Stimulated activated CD8-positive, alpha-beta memory T cell treated with anti-CD3 and anti-CD28 coated beads, Interleukin-2, amount 100 ng/mL, for 1 hour (primary cell): ENCODE measurements around the gene LINS1.

Source experiments
- DNase-seq, 2 donors: peaks; one replicate each; pipeline ENCODE4 v3.0.0-alpha.2; 2020; ENCODE audit warnings: low read depth in 2 of 2

Gene LINS1

DNA sequence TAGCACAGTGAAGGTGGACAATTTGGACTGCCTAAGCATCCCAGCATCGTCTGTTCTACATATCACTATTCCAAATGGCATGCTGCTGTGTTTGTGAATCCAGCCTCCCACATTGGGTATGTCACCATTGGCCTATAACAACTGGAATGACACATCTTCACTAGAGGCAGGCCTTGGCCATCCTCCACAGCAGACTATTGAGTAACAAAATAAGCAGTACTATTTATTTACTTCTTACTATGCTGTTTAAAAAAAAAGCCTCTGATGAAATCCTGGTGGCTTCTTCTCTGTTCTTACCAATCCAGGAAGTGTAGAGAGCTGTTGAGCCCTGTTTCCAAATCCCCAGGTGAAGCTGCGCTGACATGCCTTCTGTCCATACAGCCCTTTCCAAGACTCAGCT lies 42.7 kb downstream of the LINS1 start:
- DNase-seq: no peak

DNA sequence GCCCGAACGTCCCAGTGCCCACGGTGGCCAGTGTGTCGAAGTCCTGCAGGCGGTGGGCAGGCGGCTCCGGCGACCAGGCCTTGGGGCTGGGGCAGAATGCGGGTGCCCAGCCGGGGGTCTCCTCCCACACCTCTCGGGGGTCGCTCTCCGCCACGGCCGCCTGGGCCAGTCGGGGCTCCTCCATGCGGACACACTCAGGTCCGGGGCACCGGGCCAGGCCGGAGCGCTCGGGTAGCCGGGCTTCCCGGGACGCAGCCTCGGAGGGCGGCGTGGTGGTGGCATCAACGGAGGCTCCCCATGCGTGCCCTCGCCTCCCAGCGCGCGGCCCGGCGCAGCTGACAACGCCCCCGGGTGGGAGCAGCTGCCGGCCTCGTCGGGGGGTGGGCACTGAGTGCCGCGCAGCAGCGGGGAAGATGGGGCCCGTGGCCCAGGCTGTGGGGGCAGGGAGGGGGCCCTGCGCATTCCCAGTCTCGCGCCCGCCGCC lies 43.2 kb downstream of the LINS1 start:
- no peak for DNase-seq

DNA sequence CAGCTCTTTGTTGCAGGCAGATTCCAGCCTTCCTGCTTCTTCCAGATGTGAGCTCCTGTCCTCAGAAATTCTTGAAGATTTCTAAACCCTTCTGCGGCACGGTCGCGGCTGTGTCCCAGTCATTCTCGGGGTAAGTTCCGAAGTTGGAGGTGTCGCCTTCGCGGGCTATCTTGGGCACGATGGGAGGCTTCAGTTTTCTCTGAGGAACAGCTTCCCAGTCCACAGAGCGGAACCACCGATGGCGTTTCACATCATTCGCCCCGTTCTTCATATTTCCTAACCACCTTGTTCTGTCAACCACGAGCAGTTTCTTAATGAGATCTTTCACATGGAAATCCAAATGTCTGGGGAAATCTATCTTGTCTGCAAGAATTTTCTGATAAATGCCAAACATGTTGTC lies 48.5 kb downstream of the LINS1 start:
- no peak for DNase-seq

DNA sequence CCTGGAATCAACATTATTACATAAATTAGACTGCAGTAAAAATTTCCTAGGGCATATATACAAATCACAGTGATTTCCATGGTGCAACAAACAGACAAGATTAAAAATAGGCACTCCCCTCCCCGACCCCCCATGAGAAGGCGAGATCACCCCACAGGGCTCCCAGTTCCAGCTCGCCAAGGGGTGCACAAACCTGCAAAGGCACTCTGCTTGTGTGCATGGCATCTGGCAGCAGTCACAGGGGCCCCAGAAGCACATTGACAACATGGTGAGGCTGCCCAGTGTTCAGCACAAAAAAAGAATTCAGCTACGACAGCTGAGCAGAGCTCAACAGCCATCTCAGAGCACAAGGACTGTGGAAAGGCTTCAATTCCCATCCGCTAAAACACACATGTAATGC lies 54.0 kb downstream of the LINS1 start:
- DNase-seq: no peak

DNA sequence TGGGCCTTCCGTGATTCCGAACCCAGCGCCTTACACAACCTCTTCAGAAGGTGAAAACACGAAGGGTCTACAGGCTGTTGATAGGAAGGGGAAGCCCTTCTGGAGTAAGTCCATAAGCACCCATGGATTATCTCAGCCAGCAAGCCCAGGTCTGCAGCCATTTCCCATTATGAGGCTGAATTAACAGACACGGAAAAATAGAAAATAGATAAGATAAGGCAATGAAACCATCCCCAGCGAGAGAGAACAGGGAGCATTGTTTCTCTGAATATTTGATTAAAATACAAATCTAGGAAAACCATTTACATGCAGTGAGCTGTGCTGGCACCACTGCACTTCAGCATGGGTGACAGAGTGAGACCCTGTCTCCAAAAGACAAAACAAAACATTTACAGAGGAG lies 57.0 kb downstream of the LINS1 start:
- DNase-seq: no peak

DNA sequence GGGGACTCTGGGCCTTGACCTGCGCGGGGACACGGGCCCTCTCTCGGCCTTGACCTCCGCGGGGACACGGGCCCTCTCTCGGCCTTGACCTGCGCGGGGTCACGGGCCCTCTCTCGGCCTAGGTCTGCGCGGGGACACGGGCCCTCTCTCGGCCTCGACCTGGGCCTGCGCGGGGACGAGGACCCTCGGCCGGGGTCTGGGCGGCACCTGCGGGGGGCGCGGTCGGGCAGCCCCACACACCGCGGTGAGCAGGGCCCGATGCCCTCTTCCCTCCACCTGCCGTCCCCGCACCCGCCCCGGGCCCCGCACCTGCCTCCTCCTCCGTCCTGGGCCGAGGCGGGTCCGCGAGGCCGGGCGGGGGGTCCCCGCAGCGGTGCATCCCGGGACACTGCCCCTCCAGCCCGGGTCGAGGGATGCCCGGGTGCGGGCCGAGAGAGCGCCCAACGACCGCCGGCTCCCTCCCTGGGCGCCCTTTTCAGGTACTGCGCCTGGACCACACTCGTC lies 57.6 kb downstream of the LINS1 start:
- no peak for DNase-seq

DNA sequence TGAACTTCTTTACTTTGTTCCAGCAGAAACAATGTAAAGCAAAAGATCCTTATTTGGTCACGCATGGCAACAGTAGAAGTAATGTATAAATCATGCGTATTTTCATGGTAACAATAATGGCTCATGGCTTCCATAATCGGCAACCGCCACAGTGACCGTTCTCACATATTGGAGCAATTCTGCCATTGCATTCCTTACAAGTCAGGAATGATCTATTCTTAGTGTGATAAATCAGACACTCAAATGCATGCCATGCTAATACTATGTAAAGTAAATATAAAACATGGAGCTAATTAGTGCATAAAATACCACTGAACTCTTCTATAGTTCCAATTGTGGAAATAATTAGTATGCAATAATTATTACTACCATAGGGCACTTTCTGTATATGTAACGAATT lies 59.7 kb downstream of the LINS1 start:
- DNase-seq: no peak

DNA sequence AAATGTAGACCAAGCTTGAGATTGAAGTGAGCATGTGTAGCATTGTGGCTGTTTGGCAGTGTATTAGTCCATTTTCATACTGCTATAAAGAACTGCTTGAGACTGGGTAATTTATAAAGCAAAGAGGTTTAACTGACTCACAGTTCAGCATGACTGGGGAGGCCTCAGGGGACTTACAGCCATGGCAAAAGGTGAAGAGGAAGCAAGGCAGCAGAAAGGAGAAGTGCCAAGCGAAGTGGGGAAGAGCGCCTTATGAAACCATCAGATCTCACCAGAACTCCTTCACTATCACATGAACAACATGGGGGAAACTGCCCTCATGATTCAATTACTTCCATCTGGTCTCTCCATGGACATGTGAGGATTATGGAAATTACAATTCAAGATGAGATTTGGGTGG lies 64.7 kb downstream of the LINS1 start:
- DNase-seq: no peak

DNA sequence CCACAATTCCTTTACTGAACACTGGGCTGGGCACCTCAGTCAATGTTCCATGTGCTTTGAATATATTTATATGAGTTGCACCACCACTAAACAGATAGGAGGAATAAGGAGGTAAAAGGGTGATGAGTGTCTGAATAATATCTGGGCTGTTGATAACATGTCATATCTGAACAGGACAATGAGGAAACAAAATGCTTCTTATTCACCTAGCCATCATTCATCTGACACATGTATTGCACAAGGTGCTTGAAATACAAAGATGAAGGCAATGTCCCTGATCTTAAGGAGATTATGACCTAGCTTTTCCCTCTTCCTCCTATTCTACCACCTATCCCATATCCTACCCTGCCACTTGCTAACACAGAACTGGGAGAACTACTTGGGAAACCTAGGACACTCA lies 65.3 kb downstream of the LINS1 start:
- DNase-seq: no peak

DNA sequence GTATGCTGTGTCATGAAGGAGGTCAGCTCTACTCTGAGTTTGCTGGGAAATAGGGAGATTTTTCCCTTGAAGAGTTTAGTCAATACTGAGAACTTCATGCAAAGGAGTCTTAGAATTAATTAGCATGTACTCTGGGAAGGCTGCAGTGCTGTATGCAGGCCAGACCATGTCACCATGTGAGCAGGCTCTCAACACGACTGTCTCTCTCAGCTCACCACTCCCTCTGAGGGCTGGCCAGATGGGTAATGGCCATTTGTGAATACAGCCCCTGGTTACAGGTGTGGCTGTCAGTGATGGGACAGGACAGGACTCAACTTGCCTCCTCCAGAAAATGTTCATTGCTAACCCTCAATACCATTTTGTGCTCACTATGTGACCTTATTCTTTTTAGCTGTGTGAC lies 68.1 kb downstream of the LINS1 start:
- DNase-seq: no peak

DNA sequence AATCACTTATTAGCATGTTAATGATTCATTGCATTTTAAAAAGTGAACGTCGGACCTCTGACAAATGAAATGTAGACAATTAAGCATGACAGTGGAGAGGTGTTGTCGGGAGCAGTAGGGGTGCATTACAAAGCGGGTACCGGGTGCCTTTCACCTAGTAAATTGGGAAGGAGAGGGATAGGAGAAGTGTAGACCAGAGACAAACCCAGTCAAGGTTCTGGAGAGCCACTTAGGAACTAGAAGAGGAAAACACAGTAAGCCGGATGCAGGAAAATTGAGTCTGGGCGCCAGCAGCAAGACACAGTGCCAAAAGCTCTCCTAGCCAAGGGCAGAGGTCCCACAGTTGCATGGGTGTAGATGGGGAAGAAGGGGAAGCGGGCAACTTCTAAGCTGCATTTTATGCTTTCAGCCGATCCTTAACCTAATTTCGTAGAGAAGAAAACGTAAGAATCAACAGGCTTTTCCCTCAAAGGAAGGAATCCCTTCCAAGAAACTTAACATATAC lies 70.1 kb downstream of the LINS1 start:
- DNase-seq: no peak

DNA sequence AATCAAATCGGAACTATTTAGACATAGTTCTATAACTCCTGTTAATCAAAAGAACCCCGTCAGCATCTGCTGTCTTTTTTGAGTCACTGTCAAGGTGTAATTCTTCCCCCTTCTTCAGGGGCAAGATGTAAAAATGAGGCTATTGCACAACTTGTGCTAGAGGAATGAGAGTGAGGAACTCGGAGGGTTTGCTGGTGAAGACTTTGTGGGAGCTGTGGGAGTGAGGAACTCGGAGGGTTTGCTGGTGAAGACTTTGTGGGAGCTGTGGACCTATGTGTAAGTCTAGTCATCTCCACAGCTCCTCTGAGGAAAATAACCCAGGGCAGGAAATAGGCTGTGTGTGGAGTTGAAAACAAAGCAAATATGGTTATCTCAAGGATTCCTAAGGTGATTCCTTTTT lies 70.8 kb downstream of the LINS1 start:
- DNase-seq: no peak

DNA sequence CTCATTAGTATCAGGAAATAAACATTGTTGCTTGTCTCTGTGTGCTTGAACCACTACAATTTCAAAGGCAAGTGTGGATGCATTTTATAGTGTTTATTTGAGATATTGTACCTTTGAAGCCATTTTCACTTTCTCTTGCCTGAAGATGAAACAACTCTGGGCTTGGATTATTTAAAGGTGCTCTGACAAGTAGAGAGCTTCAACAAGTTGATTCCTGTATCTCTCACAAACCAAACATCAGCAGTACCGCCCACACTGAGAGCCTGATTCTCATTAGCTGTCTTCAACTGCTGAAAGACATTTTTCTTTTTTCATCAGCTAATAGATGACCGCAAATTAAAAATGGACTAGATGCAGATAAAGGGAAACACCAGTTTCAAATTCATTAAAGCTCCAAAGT lies 72.4 kb downstream of the LINS1 start:
- DNase-seq: no peak

DNA sequence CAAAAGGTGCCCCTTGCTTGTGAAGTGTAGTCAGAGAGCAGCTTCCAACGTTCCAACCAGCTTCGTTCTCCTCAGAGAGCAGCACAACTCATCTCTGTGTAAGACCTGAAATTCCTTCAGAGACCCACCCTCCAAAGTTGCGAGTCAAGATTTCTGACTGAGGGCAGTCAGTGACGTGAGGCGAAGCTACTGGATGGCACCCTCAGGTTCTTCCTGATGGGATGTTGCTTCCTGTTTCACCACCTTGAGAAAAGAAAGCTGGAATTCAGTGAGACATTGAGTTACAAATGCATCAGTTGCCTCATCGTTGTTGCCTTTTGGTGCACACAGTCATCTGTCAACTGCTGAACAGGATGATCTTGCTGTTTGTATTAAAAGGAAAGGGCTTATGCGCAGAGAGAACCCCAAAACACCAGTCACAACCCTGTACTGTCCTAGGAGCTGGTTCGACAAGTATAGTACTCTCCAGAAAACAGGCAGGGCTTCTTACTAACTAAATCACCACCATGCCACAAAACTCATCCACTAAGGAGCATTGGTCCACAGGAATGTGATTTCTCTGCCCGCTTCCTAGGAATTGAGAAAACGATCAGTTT lies 73.1 kb downstream of the LINS1 start, which contains the start of gene CERS3:
CERS3 (minus strand) TSS at position 118 of the 596 bp plus-strand sequence. CDS start 27,101 bp downstream, outside the sequence.
- no peak for DNase-seq

DNA sequence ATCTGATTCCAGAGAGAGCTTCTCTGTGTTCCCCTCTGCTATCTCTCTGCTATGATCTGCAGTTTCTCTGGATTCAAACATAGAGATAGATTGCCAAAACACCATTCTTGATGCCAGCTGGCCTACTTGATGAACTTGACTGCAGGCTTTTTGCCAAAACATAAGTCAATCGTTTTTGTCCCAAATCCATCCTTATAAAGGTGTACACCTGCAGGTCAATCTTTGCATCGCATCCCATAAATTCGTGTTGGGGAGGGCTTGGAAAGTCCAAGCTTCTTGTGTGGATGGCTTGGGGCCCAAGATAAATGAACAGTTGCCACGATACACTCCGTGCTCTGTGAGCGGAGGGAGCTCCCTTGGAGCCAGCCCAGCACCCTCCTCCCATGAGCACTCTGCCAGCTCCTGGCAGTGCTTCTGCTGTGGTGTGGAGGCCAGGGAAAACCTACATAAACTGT lies 75.9 kb downstream of the LINS1 start:
- DNase-seq: no peak

DNA sequence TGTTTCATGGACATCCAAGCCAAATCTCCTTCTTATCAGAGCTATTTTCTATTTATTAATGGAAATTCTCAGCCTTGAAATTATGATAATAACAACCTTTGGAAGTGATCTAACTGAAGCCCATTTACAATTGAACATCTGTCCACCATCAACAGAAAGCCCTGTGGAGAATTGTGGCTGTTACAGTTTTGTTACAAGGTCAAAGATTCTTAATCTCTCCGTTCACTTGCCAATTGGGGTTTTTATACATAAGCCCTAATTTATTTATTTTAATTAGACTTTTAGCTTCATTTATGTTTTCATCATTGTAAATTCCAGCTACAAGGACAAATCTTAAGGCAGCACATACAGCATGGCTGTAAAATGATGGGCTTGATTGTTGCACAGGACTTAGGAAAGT lies 76.5 kb downstream of the LINS1 start:
- DNase-seq: no peak

DNA sequence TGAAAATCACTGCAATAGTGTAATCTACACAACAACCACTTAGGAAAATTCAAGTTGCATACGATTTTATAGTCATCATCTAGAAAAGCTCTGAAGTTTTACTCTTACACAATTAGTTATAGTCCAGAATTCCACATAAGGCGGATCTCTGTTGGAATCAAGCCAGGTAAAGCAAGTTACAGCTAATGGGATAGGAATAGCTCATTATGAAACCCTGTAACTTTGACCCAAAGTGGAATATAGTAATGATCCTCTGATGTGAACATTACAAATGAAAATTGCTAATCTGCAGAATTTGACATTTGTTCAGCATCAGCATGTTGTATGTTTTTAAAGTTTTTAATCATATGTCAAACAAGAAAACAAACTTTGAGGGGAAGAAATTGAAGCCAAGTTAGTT lies 77.7 kb downstream of the LINS1 start:
- DNase-seq: no peak

DNA sequence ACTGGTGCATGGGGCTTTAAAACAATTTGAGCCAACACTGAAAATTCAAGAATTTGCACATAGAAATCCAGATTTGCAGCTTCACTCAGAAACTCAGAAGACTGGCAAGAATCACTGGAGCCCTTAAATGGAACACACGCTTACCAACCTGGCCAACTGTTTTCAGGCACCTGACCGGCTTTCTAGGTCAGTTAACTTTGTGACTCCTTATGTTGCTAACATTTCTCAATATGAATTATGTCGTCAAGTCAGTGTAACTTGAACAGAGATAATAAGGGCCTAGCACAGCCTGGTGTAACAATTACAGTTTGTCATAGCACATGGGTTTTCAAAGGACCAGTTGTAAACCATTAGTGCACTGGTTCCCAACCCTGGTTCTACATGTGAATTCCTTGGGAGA lies 80.1 kb downstream of the LINS1 start:
- DNase-seq: no peak

DNA sequence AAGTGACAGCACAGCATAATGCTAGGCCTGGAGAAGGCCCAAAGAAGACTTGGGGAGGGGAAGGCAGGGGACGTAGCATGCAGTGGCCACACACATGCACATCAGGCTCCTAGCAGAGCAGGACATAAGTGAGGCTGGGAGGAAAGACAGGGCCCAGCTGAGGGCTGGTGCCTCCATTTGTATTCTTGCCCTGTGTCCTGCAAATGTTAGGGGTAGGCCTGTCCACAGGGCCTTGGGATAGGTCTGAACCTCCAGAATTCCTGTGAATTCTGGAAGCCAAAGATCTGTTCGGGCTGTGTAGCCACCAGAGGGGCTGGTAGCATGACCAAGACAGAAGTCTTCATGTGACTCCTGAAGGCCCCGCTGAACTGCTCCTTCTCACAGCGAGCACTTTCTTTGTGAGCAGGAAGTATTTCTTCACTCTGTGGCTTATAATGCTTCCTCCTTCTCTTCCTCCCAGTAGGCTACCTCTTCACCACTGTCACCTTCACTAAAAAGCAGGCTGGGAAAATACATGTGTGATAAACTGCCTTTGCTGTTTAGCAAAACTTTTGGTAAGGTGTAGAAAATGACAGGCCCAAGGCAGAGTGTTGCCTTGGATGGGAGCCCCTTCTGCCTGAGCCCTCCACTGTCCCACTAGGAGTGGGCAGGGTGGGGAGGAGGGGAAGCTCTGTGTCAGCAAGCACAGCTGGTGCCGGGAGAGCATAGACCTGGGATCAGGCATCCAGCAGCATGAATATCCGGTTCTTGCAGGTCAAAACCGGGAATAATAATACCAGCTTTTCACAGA lies 81.7 kb downstream of the LINS1 start:
- DNase-seq: no peak

DNA sequence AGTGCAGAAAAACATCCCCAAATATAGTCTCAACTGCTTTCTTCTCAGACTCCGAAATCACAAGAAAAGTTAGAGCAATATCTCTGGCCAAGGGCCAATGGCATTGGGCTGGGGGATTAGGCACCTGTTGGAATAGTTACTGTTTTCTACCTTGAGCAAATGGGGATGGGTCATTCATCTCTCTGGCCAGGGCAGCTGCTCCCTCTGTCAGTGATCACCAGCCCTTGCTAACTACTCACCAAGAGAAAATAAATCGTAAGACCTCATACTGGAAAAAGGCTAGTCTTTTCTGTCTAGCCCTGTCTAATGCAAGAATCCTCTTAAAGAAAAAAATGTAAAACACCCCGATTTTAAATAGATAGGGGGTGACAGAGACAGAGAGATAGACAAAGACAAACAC lies 84.1 kb downstream of the LINS1 start:
- DNase-seq: no peak
